Endothelial cell of umbilical vein (primary cell): ENCODE measurements around the gene PDLIM5. TPM values are rescaled to one million over a fixed set of nuclear protein-coding genes. Genes with fewer than 3 reads are reported as not detected.
A peak's percentile ranks its signal among the peaks of the same experiment; 100 is the strongest.

Experiments
- BruUV-seq: library from RNA; stranded (reverse); fragments of 400-500 nt; replicated peaks from 2 replicates; lab custom pipeline; 2021; lab: Mats Ljungman, UMichigan
- CTCF ChIA-PET: fragments of 300-600, 350-600 bp; sonication (Branson Sonifier 250); formaldehyde crosslinking; loops from one replicate; lab custom pipeline; 2021; ENCODE audit warnings: antibody characterized with exemption, inconsistent platforms; lab: Charles Lee
- POLR2A ChIA-PET: fragments of 300-600, 350-600 bp; sonication (Branson Sonifier 250); formaldehyde crosslinking; loops from one replicate; lab custom pipeline; 2021; ENCODE audit warnings: antibody characterized with exemption, inconsistent platforms; lab: Charles Lee
- DNase-seq: peaks from one replicate; pipeline ENCODE4 v3.0.0-alpha.2; 2011; ENCODE audit warnings: low read depth, low spot score
- FAIRE-seq: peaks from 2 replicates; lab custom pipeline; 2011; peaks lifted over from hg19 to GRCh38; lab: Jason Lieb, UNC
- H2AFZ ChIP-seq: 2 replicates; pipeline ENCODE4 v1.6.0; 2012; ENCODE audit warnings: low read depth, low read length, control low read depth, inconsistent platforms
- H3K27ac ChIP-seq: 2 replicates; pipeline ENCODE4 v1.5.1; 2011; ENCODE audit warnings: low read depth, mild to moderate bottlenecking, control low read depth, low read length, moderate library complexity; ENCODE audit not compliant: insufficient read depth
- H3K27me3 ChIP-seq, 2 experiments: 2 replicates each; pipeline versions ENCODE4 v1.6.0 to v1.6.1; 2011; ENCODE audit warnings: low read length in 2 of 2, mixed read lengths in 1 of 2; ENCODE audit not compliant: control insufficient read depth in 2 of 2, insufficient read depth in 2 of 2
- H3K36me3 ChIP-seq, 2 experiments: 2 replicates in 1 of 2; 3 replicates in 1 of 2; pipeline ENCODE4 v1.5.1; 2011; ENCODE audit warnings: low read length in 2 of 2, mild to moderate bottlenecking in 1 of 2, moderate library complexity in 1 of 2; ENCODE audit not compliant: control insufficient read depth in 2 of 2, insufficient read depth in 2 of 2; ENCODE audit errors: extremely low read depth in 1 of 2
- H3K4me1 ChIP-seq: 3 replicates; pipeline ENCODE4 v1.5.1; 2011; ENCODE audit warnings: mild to moderate bottlenecking, low read length; ENCODE audit not compliant: control insufficient read depth, insufficient read depth; ENCODE audit errors: extremely low read depth
- H3K4me2 ChIP-seq: 2 replicates; pipeline ENCODE4 v1.6.1; 2011; ENCODE audit warnings: low read length, control low read depth, mixed read lengths; ENCODE audit not compliant: insufficient read depth
- H3K4me3 ChIP-seq, 3 experiments: fragments of 200-600 bp in 1 of 3; sonication (generic), shearing (Covaris generic) in 1 of 3; replicated peaks in 1 of 3; 2 replicates each; pipeline ENCODE4 v1.5.1; 2011 to 2016; ENCODE audit warnings: control low read depth in 3 of 3, low read length in 3 of 3, mild to moderate bottlenecking in 2 of 3, inconsistent platforms in 1 of 3, low read depth in 1 of 3, moderate library complexity in 1 of 3; ENCODE audit not compliant: insufficient read depth in 1 of 3
- H3K79me2 ChIP-seq: 2 replicates; pipeline ENCODE4 v1.6.0; 2012; ENCODE audit warnings: low read length, inconsistent platforms; ENCODE audit not compliant: control insufficient read depth, insufficient read depth
- H3K9ac ChIP-seq: replicated peaks from 2 replicates; pipeline ENCODE3; 2011; ENCODE audit warnings: low read length, control low read depth; ENCODE audit not compliant: insufficient read depth; ENCODE audit errors: extremely low read depth
- H3K9me1 ChIP-seq: replicated peaks from 3 replicates; pipeline ENCODE4 v1.6.0; 2011; ENCODE audit warnings: mild to moderate bottlenecking, low read length; ENCODE audit not compliant: control insufficient read depth, insufficient read depth; ENCODE audit errors: extremely low read depth
- H3K9me3 ChIP-seq: replicated peaks from 2 replicates; pipeline ENCODE4 v1.5.1; 2012; ENCODE audit warnings: low read length, inconsistent platforms; ENCODE audit not compliant: control insufficient read depth, insufficient read depth
- H4K20me1 ChIP-seq: replicated peaks from 2 replicates; pipeline ENCODE3; 2011; ENCODE audit warnings: mild to moderate bottlenecking, low read length; ENCODE audit not compliant: control insufficient read depth, insufficient read depth; ENCODE audit errors: extremely low read depth
- EZH2 ChIP-seq: IDR thresholded peaks from 2 replicates; pipeline ENCODE4 v1.6.1; 2012; ENCODE audit warnings: borderline replicate concordance, low read depth, mild to moderate bottlenecking, moderate library complexity, low read length, inconsistent platforms; ENCODE audit not compliant: severe bottlenecking
- FOS ChIP-seq: IDR thresholded peaks from 2 replicates; pipeline ENCODE4 v1.6.1; 2011; ENCODE audit warnings: mild to moderate bottlenecking, low read length, moderate library complexity, borderline replicate concordance; ENCODE audit not compliant: insufficient read depth
- GATA2 ChIP-seq: IDR thresholded peaks from 2 replicates; pipeline ENCODE4 v1.7.0; 2011; ENCODE audit warnings: low read depth, mild to moderate bottlenecking, moderate library complexity, mixed read lengths, low read length; ENCODE audit not compliant: insufficient read length, insufficient read depth
- JUN ChIP-seq: IDR thresholded peaks from 2 replicates; pipeline ENCODE4 v1.6.1; 2011; ENCODE audit warnings: borderline replicate concordance, low read depth; ENCODE audit not compliant: insufficient read length, insufficient read depth
- MAX ChIP-seq: IDR thresholded peaks from 2 replicates; pipeline ENCODE4 v1.6.1; 2011; ENCODE audit not compliant: insufficient read depth, insufficient read length
- POLR2A ChIP-seq: IDR thresholded peaks from 2 replicates; pipeline ENCODE4 v1.6.1; 2012; ENCODE audit warnings: low read depth, mild to moderate bottlenecking, control low read depth, low read length
- POLR2AphosphoS5 ChIP-seq: IDR thresholded peaks from 2 replicates; pipeline ENCODE4 v1.6.1; 2012; ENCODE audit warnings: low read depth, mild to moderate bottlenecking, control low read depth, low read length, moderate library complexity; ENCODE audit not compliant: insufficient read depth
- dilution Hi-C: fragments of 300-500 bp; cut with MboI; formaldehyde crosslinking; loops from one replicate; pipeline ENCODE4 v1.15.0; 2019; ENCODE audit warnings: low sequenced_read_pairs; ENCODE audit not compliant: extremely low pct_ligation_motif_present
- intact Hi-C: fragments of 100-400 bp; cut with micrococcal nuclease; formaldehyde crosslinking; loops from one replicate; pipeline ENCODE4 v1.10.0; 2022
- polyA plus RNA-seq, 4 experiments: library from polyadenylated mRNA; depleted of rRNA in 3 of 4; stranded (reverse) in 3 of 4; unstranded in 1 of 4; fragments of >200 nt; gene quantifications; 2 replicates each; pipeline versions ENCODE4 v1.2.1 to v1.2.3, GENCODE V29; 2011 to 2012; ENCODE audit warnings: missing spikeins in 1 of 4
- total RNA-seq: library from RNA; stranded (reverse); gene quantifications from 2 replicates; pipeline ENCODE4 v1.2.3, GENCODE V29; 2021
- TF ChIP-seq, protein P1 (sequence below), 2 donors: IDR thresholded peaks; 1 replicate in 1 of 2; 2 replicates in 1 of 2; pipeline ENCODE4 v1.5.1; 2011; ENCODE audit warnings: low read length in 2 of 2, mild to moderate bottlenecking in 2 of 2, moderate library complexity in 2 of 2, control low read depth in 1 of 2, inconsistent platforms in 1 of 2, low read depth in 1 of 2; ENCODE audit not compliant: insufficient read depth in 1 of 2; ENCODE audit errors: extremely low read depth in 1 of 2

PDLIM5 gene
- total and polyA plus RNA-seq, 2 donors (not counting 3 experiments of a cell fraction or from before 2014, with no cell fraction given): 243 to 310 TPM

DNA sequence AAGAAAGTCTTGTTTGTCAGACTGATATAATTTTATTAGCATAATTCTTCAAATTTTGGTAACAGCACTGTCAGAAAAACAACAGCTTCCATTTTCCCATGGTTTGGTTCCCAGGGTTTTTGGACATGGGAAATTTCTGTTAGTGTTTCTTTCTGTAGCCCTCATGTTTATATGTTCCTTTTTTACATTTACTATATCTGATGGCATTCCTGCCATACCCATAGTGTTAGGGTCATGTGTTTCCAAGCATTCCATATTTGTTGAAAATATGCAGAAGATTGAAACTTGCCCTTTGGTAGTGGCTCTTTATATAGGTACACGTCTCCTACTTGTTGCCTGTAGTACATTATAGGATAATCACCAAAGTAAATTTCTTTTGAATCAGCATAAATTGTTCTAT, 65.8 kb downstream of the PDLIM5 start:
- FAIRE-seq: no peak
- dilution Hi-C loops: no loop called here

More for the DNA sequence above, 65.8 kb downstream of the PDLIM5 start:
- no peak overlapping the region for H3K27ac ChIP-seq
- peaks cover 97% of the 10 kb centered on the region for H3K79me2 ChIP-seq
- intact Hi-C loops: no loop called here
- no peaks in the 10 kb centered on the region for H3K27me3 ChIP-seq
- no peaks in the 10 kb centered on the region for H3K9me3 ChIP-seq
- no peak for TF ChIP-seq GATA2
- TF ChIP-seq, protein P1, sequence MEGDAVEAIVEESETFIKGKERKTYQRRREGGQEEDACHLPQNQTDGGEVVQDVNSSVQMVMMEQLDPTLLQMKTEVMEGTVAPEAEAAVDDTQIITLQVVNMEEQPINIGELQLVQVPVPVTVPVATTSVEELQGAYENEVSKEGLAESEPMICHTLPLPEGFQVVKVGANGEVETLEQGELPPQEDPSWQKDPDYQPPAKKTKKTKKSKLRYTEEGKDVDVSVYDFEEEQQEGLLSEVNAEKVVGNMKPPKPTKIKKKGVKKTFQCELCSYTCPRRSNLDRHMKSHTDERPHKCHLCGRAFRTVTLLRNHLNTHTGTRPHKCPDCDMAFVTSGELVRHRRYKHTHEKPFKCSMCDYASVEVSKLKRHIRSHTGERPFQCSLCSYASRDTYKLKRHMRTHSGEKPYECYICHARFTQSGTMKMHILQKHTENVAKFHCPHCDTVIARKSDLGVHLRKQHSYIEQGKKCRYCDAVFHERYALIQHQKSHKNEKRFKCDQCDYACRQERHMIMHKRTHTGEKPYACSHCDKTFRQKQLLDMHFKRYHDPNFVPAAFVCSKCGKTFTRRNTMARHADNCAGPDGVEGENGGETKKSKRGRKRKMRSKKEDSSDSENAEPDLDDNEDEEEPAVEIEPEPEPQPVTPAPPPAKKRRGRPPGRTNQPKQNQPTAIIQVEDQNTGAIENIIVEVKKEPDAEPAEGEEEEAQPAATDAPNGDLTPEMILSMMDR (IDR thresholded peaks at IDR 0.05; ENCODE audit: extremely low read depth in 1 of 2, insufficient read depth in 1 of 2, low read depth in 1 of 2, low read length in 2 of 2): no peak
- TF ChIP-seq EZH2: no peak
- no peak for TF ChIP-seq POLR2A
- TF ChIP-seq FOS: no peak
- no peak for TF ChIP-seq MAX
- TF ChIP-seq JUN: no peak
- no peak for TF ChIP-seq POLR2AphosphoS5
- H3K4me2 ChIP-seq: peak overlapping the region; percentile 21
- BruUV-seq: no TSS peak
- no peak overlapping the region for H2AFZ ChIP-seq
- no peaks in the 10 kb centered on the region for H3K9me1 ChIP-seq
- DNase-seq: peak; percentile 41
- peaks cover 2% of the 10 kb centered on the region for H4K20me1 ChIP-seq
- CTCF ChIA-PET: interaction anchor here (1.0 kb wide), 1 partner anchor 14 kb away, joined by 3 read pairs; no protein-coding TSS in a partner anchor
- POLR2A ChIA-PET: no interaction called here
- H3K4me3 ChIP-seq: no peak overlapping the region
- peaks cover 0 to 3% of the 10 kb centered on the region in 2 experiments for H3K36me3 ChIP-seq
- peaks cover 38% of the 10 kb centered on the region for H3K4me1 ChIP-seq
- H3K9ac ChIP-seq: no peak overlapping the region
